Right cardiac atrium (tissue), 5 donors: ENCODE measurements around the gene TNFRSF4. TPM values are rescaled to one million over a fixed set of nuclear protein-coding genes. Genes with fewer than 3 reads are reported as not detected.

ENCODE experiments used
- ATAC-seq, 2 donors: fragments of 200-7000 bp; cut with Tn5 transposase; one replicate each; pipeline versions ENCODE4 v1.8.0 to v1.9.1; 2020; ENCODE audit warnings: moderate library complexity in 2 of 2, mild to moderate bottlenecking in 1 of 2
- DNase-seq, 3 donors: peaks; one replicate each; pipeline ENCODE4 v3.0.0-alpha.2; 2020
- H3K27ac ChIP-seq: one replicate; pipeline ENCODE4 v1.5.1; 2013; ENCODE audit warnings: mild to moderate bottlenecking, low read length, control low read depth, moderate library complexity
- H3K27me3 ChIP-seq: one replicate; pipeline ENCODE4 v1.6.1; 2013; ENCODE audit not compliant: control insufficient read depth, insufficient read depth
- H3K4me1 ChIP-seq: one replicate; pipeline ENCODE4 v1.6.1; 2013; ENCODE audit warnings: low read length; ENCODE audit not compliant: control insufficient read depth, insufficient read depth
- H3K4me3 ChIP-seq: one replicate; pipeline ENCODE4 v1.5.1; 2013; ENCODE audit warnings: low read length, control low read depth
- H3K9me3 ChIP-seq: one replicate; pipeline ENCODE4 v1.6.1; 2013; ENCODE audit warnings: low read length; ENCODE audit not compliant: control insufficient read depth
- WGBS: extraction: QIAGEN DNeasy Blood & Tissue Kit; methylation state at CpG from one replicate; pipeline ENCODE4 v1.1.7; 2013; 5-methylcytosine and 5-hydroxymethylcytosine counted together
- intact Hi-C, 4 donors: fragments of 100-400 bp; cut with DNase I; formaldehyde crosslinking; loops; one replicate each; pipeline versions ENCODE4 v1.11.0 to v1.14.0; 2022 to 2023
- polyA plus RNA-seq: library from polyadenylated mRNA; stranded (reverse); fragments of 200-250 nt; gene quantifications from one replicate; pipeline ENCODE4 v1.2.3, GENCODE V29; 2013
- total RNA-seq, 4 donors: library from RNA; stranded (reverse); fragmentation: NEBNext Ultra II Directional; extraction: Animal tissue kit (Norgen Biotek cat#: 25700); gene quantifications; one replicate each; pipeline ENCODE4 v1.2.1, GENCODE V29; 2021
- donor health status: healthy with polysubstance abuse.
- donor health status: DM: no; HTN: yes; CAD: no.
- donor health status: DM: no; HTN: no; CAD: no.
- donor health status: DM: no; HTN: yes; CAD: no; lungs with severe emphysema.
- donor health status: DM: yes; HTN: yes; CAD: no.

Gene TNFRSF4
- total and polyA plus RNA-seq, 5 donors, result 1.0 to 2.3 (median 1.3) TPM

DNA sequence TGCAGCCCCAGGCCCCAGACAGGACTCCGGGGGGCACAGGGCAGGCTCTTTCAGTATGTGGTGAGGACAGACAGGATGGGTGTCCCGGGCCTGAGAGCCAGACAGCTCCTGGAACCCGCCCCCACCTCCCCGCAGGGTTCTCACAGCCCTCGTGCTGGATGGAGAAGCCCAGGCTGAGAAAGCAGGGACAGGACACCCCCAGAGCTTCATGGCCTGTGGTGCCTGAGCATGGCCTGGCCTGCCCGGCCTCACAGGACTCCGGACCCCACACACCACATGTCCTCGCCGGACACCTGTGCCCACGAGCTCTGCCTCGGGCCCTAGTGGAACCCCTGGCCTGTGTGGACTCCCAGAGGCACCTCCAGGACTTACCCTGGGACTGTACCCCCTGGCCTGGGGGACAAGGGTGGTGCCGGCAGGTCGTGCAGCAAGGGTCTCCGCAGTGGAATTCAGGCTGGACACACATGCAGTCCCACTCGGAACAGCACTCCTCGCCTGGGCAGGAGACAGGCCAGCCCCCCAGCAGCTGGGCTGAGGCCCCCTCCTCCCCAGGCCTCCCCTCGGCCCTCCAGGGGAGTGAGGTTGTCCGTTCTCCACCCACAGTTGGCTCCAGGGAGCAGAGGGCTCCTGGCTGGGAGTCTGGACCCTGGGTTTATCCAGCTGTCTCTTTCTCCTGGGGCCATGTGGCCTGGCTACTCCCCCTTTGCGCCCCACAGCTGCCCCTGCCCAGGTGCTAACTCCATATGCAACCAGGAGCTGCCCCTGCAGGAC is 8.8 kb downstream of the TNFRSF4 start:
- ATAC-seq (no peak), DNase-seq (peak; percentile 7 to 48 (median 12))
- no peaks in the 10 kb centered on the region for H3K9me3 ChIP-seq
- no peaks in the 10 kb centered on the region for H3K27me3 ChIP-seq
- 88% methylated on average over 19 of the region's 19 CpGs for WGBS
- no peak overlapping the region for H3K27ac ChIP-seq
- intact Hi-C loops, result no loop called here
- no peaks in the 10 kb centered on the region for H3K4me1 ChIP-seq
- H3K4me3 ChIP-seq, result no peak overlapping the region

- no peaks in the 10 kb centered on the region for H3K9me3 ChIP-seq
- peak in 2 of 3 donors; percentile 25 to 30 for DNase-seq
- ATAC-seq, result no peak
- H3K27me3 ChIP-seq, result no peaks in the 10 kb centered on the region
- H3K27ac ChIP-seq, result no peak overlapping the region
- 91% methylated on average over 8 of the region's 8 CpGs for WGBS
- no peak overlapping the region for H3K4me3 ChIP-seq
- H3K4me1 ChIP-seq, result no peaks in the 10 kb centered on the region
- intact Hi-C loops, result no loop called here
Observed at GRCh38 chr1:1204425-1204920, 9.5 kb downstream of the TNFRSF4 start.

DNA sequence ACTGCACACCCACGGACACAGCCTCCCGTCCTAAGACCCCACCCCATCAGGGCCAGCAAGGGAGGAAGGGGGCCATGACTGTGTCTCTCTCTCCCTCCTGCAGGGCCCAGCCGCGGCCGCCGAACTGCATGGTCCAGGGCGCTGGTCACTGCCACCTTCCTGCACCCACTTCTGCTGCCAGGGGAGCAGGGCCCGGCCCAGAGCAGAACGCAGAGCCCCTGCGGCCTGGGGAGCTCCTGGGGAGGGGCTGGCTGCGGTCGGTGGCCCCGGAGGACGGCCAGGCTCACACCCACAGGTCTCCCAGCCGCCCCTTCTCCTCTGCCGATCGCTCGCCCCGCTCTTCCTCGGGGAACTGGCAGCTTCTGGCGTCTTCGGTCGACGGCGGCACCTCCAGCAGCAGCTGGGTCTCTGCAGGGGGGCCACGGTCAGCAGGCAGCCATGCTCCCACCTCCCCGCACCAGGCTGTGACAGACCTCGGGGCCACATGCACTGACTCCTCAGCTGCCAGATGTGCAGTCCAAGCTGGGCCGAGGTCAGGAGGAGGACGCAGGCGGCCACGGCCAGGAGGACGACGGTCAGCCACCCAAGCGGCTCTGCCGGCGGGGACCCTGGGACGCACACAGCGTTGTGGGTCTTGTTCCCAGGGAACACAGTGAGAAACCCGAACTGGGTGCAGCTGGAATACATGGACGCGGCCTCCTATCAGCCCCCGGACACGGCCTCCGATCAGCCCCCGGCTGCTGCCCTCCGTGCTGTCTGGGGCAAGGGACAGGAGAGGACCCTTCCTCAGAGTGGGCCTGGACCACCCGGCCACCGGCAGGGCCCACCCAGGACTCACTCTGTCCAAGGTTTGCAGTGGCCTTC is 10.2 kb downstream of the TNFRSF4 start:
- Histone ChIP-seq H3K4me1 (no peaks in the 10 kb centered on the region), H3K27ac (no peak overlapping the region), H3K27me3 (no peaks in the 10 kb centered on the region), H3K9me3 (no peaks in the 10 kb centered on the region), H3K4me3 (no peak overlapping the region)
- intact Hi-C loops, result no loop called here
- no peak for ATAC-seq
- WGBS, result 73% methylated on average over 49 of the region's 49 CpGs
- DNase-seq, result peak; percentile 9 to 45 (median 44)

DNA sequence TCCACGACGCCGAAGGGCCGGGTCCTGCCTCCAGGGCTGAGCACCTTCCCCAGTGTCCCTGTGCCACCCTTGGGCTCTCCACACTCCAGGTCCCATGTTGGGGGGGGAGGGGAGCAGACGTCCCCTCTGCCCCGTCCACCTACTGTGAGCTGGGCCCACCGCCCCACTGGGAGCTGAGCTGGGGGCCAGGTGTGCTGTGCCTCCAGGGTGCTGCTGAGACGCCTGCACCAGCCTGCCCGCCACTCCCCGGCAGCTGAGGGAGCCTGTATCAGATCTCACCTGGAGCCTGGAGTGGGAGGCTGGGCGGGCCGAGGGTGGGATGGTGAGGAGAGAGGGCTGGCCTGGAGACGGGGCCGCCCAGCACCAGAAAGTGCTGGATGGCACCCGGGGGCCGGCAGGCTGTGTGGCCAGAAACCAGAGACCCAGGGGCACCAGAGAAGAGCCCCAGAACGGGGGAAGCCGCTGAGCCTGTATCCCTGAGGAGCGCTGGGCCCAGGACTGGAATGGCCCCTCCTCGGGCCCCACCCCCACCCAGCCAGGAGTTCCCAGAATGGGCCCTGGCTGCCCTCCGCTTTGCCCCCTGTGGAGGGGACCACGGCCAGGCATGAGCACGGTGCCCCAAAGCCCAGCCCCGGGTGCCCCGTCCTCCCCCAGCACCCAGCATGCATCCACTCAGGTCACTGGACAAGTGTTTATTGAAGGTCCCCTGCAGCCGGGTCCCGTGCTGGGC is 11.0 kb downstream of the TNFRSF4 start:
- no peaks in the 10 kb centered on the region for H3K9me3 ChIP-seq
- no peak for ATAC-seq
- no peak overlapping the region for H3K27ac ChIP-seq
- peak; percentile 15 to 55 (median 32) for DNase-seq
- intact Hi-C loops, result no loop called here
- H3K4me3 ChIP-seq, result no peak overlapping the region
- no peaks in the 10 kb centered on the region for H3K27me3 ChIP-seq
- no peaks in the 10 kb centered on the region for H3K4me1 ChIP-seq
- WGBS, result 71% methylated on average over 27 of the region's 27 CpGs

DNA sequence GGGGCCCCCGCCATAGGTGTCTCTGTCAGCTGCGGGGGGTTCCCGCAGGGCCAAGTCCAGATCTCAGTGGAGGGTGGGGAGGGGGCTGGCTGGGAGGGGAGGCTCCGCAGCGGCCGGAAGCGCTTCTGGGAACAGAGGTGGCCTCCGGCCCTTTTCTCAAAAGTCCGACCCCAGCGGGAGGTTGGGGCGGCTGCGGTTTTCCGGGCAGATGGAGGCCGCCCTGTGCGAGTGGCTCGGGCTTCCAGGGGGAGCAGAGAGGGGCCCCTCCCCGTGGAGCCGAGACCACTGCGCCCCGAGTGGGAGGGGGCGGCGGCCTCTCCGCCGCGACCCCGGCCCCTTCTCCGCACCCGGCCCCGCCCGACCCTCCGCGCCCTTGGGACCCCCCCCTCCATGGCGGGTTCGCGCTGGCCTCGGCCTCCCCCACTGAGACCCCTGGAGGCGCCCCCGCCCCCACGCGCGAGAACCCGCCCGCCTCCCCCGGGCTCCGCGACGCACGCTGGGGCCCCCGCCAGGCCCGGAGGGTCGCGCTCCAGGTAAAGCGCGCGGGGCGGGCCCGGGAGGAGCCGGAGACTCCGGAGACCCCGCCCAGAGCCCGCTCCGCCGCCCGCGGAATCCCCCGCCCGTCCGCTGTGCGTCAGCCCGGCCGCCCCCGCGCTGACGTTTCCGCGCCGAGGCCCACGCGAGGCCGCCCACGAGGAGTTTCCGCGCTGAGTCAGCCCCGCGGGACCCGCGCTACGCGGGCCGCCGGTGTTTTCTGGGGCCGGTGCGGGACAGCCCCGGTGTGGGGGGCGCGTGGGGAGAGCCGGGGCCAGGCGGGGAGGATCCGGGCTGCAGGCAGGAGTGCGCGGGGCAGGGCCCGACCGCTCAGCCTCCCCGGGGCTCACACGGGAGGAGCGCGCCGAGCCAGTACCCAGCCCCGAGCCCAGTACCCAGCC is 12.8 kb downstream of the TNFRSF4 start:
- Histone ChIP-seq H3K4me3 (peak overlapping the region; percentile 54), H3K9me3 (no peaks in the 10 kb centered on the region), H3K27me3 (no peaks in the 10 kb centered on the region), H3K4me1 (no peaks in the 10 kb centered on the region), H3K27ac (no peak overlapping the region)
- ATAC-seq (peak; percentile 30 to 58), DNase-seq (peak; percentile 61 to 82 (median 80))
- 1% methylated on average over 109 of the region's 109 CpGs for WGBS
- intact Hi-C loops, result no loop called here

GRCh38 chr1:1199961-1200875 is 13.7 kb downstream of the TNFRSF4 start:
- WGBS, result 72% methylated on average over 31 of the region's 31 CpGs
- no peaks in the 10 kb centered on the region for H3K4me1 ChIP-seq
- H3K27me3 ChIP-seq, result no peaks in the 10 kb centered on the region
- no peaks in the 10 kb centered on the region for H3K9me3 ChIP-seq
- DNase-seq (peak; percentile 13 to 41 (median 20)), ATAC-seq (no peak)
- no peak overlapping the region for H3K27ac ChIP-seq
- H3K4me3 ChIP-seq, result peak overlapping the region; percentile 54
- intact Hi-C loops, result no loop called here

DNA sequence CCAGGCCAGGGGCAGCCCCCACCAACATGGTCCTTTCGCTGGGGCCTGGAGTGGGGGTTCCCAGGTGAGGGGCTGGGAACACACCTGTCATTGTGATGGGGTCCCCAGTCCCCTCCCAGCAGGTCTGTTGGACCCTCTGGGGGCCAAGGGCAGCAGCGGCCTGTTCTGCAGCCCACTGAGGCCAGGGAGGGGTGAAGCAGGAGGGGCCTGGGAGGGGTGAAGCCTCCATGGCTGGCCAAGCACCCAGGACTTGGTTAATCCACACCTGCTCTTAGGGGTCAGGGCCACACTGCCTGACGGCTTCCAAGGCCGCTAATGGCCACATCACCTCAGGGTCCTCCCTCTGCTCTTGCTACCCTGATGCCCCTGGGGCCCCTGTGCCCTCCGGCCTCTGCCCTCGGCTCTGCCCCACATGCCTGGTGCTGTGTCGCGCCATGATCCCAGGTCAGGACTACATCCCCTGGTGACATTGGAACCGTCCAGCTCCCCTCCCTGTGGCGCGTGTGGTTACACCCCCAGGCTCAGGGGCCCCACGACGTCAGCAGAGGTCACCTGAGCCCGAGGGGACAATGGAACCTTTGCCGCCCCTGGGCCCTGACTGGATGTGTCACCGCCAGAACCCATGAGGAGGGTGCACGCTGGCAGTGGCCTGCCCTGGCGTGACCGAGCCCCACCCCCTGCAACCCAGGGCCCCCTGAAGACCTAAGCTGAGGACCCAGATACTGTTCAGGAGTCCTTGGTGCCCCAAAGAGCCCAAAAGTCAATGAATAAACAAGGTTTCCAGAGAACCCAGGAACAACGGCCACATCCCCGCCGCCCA is 14.6 kb downstream of the TNFRSF4 start:
- H3K27me3 ChIP-seq, result no peaks in the 10 kb centered on the region
- H3K27ac ChIP-seq, result no peak overlapping the region
- no peaks in the 10 kb centered on the region for H3K9me3 ChIP-seq
- no peak overlapping the region for H3K4me3 ChIP-seq
- DNase-seq (peak in 2 of 3 donors; percentile 30 to 46), ATAC-seq (peak in 1 of 2 donors; percentile 5)
- intact Hi-C loops, result no loop called here
- WGBS, result 86% methylated on average over 22 of the region's 22 CpGs
- H3K4me1 ChIP-seq, result no peaks in the 10 kb centered on the region

DNA sequence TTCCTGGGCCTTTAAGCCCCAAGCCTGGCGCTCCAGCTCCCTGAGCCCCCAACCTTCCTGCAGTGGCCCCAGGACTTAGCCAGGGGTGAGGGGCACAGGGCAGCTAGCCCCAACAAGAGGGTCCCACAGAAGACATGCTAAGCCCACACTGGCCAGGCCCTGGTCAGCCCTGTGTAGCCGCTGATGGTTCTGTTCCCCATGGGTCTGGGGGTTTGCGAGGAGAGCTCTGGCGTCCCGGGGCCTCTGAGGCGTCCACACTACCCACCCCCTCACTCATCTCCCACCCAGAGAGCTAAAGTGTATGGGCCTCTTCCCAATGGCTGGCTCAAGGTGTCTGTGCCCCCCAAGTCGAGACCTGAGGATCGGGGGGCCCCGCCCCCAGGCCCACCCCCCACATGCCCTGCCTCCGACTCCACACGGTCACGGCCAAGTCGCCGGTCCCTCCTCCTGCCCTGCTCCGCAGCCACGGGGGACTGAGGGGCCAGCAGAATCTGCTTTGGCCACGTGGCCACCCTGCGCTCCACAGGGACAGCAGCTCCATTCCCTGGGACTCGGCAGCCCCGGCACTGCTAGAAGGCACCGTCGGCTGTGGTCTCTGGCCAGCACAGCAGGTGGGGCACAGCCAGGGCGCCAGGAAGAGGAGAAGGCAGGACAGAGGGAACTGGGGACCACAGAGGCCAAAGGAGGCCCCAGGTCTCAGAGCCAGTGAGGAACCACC is 15.4 kb downstream of the TNFRSF4 start:
- DNase-seq, result peak in 2 of 3 donors; percentile 37 to 51
- intact Hi-C loops, result no loop called here
- Histone ChIP-seq H3K27me3 (no peaks in the 10 kb centered on the region), H3K27ac (no peak overlapping the region), H3K9me3 (no peaks in the 10 kb centered on the region), H3K4me3 (no peak overlapping the region), H3K4me1 (no peaks in the 10 kb centered on the region)
- 67% methylated on average over 23 of the region's 23 CpGs for WGBS
- ATAC-seq, result no peak
